Measurements from ENCODE around the gene VNN1. TPM values are rescaled to one million over a fixed set of nuclear protein-coding genes. Genes with fewer than 3 reads are reported as not detected.

The VNN1 gene
- polyA plus RNA-seq, 1 donor from 2014 or later = not detected

DNA sequence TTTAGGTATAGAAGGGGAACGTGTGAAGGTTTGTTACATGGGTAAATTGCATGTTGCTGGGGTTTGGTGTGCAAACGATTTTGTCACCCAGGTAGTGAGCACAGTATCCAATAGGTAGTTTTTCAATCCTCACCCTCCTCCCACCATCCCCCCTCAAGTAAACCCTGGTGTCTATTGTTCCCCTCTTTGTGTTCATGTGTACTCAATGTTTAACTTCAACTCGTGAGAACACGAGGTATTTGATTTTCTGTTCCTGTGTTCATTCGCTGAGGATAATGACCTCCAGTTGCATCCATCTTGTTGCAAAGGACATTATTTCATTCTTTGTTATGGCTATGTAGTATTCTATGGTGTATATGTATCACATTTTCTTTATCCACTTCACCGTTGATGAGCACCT, 11.6 kb upstream of the VNN1 start:
- Histone ChIP-seq H3F3A (ENCODE audit: insufficient read depth, low read length, poor library complexity, severe bottlenecking) (no peaks in the 10 kb centered on the region), H3K9me2 (ENCODE audit: insufficient read depth, low read length) (no peaks in the 10 kb centered on the region), H3K27me3 (ENCODE audit: insufficient read depth, low read depth, low read length) (no peaks in the 10 kb centered on the region), H3K79me2 (replicated peaks; ENCODE audit: insufficient read depth, low read length) (no peaks in the 10 kb centered on the region), H3K4me2 (ENCODE audit: low read length) (no peak overlapping the region), H2AFZ (ENCODE audit: low read depth, low read length) (no peak overlapping the region), H3K9ac (ENCODE audit: low read length) (no peak overlapping the region), H3K4me3 (ENCODE audit: low read length) (no peak overlapping the region), H3K9me3 (ENCODE audit: low read length) (no peaks in the 10 kb centered on the region), H3K36me3 (ENCODE audit: insufficient read depth, low read length) (no peaks in the 10 kb centered on the region), H3K27ac (ENCODE audit: low read length) (no peak overlapping the region), H4K20me1 (ENCODE audit: insufficient read depth) (no peaks in the 10 kb centered on the region)
- TF ChIP-seq EZH2 (IDR thresholded peaks at IDR 0.05; ENCODE audit: borderline replicate concordance, insufficient read depth, low read length, poor library complexity, severe bottlenecking) (no peak), MXI1 (conservative IDR thresholded peaks at IDR 0.05; ENCODE audit: poor library complexity, severe bottlenecking) (no peak), POLR2AphosphoS5 (IDR thresholded peaks at IDR 0.05) (no peak), TAF1 (IDR thresholded peaks at IDR 0.05; ENCODE audit: low read depth) (no peak), EP300 (conservative IDR thresholded peaks at IDR 0.05; ENCODE audit: poor library complexity, severe bottlenecking) (no peak), SMC3 (conservative IDR thresholded peaks at IDR 0.05; ENCODE audit: poor library complexity) (no peak)
- TF ChIP-seq, protein P1, sequence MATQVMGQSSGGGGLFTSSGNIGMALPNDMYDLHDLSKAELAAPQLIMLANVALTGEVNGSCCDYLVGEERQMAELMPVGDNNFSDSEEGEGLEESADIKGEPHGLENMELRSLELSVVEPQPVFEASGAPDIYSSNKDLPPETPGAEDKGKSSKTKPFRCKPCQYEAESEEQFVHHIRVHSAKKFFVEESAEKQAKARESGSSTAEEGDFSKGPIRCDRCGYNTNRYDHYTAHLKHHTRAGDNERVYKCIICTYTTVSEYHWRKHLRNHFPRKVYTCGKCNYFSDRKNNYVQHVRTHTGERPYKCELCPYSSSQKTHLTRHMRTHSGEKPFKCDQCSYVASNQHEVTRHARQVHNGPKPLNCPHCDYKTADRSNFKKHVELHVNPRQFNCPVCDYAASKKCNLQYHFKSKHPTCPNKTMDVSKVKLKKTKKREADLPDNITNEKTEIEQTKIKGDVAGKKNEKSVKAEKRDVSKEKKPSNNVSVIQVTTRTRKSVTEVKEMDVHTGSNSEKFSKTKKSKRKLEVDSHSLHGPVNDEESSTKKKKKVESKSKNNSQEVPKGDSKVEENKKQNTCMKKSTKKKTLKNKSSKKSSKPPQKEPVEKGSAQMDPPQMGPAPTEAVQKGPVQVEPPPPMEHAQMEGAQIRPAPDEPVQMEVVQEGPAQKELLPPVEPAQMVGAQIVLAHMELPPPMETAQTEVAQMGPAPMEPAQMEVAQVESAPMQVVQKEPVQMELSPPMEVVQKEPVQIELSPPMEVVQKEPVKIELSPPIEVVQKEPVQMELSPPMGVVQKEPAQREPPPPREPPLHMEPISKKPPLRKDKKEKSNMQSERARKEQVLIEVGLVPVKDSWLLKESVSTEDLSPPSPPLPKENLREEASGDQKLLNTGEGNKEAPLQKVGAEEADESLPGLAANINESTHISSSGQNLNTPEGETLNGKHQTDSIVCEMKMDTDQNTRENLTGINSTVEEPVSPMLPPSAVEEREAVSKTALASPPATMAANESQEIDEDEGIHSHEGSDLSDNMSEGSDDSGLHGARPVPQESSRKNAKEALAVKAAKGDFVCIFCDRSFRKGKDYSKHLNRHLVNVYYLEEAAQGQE (IDR thresholded peaks at IDR 0.05; ENCODE audit: borderline replicate concordance) = no peak
- TF ChIP-seq, protein P2, sequence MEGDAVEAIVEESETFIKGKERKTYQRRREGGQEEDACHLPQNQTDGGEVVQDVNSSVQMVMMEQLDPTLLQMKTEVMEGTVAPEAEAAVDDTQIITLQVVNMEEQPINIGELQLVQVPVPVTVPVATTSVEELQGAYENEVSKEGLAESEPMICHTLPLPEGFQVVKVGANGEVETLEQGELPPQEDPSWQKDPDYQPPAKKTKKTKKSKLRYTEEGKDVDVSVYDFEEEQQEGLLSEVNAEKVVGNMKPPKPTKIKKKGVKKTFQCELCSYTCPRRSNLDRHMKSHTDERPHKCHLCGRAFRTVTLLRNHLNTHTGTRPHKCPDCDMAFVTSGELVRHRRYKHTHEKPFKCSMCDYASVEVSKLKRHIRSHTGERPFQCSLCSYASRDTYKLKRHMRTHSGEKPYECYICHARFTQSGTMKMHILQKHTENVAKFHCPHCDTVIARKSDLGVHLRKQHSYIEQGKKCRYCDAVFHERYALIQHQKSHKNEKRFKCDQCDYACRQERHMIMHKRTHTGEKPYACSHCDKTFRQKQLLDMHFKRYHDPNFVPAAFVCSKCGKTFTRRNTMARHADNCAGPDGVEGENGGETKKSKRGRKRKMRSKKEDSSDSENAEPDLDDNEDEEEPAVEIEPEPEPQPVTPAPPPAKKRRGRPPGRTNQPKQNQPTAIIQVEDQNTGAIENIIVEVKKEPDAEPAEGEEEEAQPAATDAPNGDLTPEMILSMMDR (IDR thresholded peaks at IDR 0.05; ENCODE audit: poor library complexity, severe bottlenecking) = no peak

DNA sequence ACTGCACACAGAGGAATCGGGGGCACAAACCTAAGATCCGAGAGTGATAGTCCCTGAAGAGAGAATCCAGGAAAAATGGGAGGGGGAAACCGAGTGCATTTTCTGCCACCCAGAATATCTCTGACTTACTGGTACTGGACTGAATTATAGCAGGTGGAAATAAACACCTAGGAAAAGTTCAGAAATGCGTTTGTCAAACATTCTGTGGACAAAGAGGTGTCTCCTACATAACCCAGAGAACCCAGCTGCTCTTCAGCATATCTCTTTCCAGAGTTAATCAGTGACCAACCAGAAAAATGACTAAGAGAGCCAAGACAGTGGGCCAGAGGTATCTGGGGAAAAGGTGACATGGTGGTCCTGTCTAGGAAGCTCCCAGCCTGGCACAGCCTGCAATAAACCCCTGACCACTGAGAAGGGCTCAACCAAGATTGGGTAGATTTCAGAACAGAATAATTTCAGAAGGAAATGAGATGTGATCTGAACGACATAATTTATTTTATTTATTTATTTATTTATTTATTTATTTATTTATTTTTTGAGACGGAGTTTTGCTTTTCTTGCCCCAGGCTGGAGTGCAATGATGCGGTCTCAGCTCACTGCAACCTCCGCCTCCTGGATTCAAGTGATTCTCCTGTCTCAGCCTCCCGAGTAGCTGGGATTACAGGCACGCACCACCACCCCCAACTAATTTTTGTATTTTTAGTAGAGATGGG, 6.0 kb upstream of the VNN1 start:
- Histone ChIP-seq H3K9ac (ENCODE audit: low read length) (no peak overlapping the region), H3K4me2 (ENCODE audit: low read length) (no peak overlapping the region), H3K4me3 (ENCODE audit: low read length) (no peak overlapping the region), H3K36me3 (ENCODE audit: insufficient read depth, low read length) (no peaks in the 10 kb centered on the region), H3F3A (ENCODE audit: insufficient read depth, low read length, poor library complexity, severe bottlenecking) (no peaks in the 10 kb centered on the region), H3K27me3 (ENCODE audit: insufficient read depth, low read depth, low read length) (no peaks in the 10 kb centered on the region), H3K27ac (ENCODE audit: low read length) (no peak overlapping the region), H3K9me2 (ENCODE audit: insufficient read depth, low read length) (no peaks in the 10 kb centered on the region), H3K9me3 (ENCODE audit: low read length) (no peaks in the 10 kb centered on the region), H4K20me1 (ENCODE audit: insufficient read depth) (no peaks in the 10 kb centered on the region), H2AFZ (ENCODE audit: low read depth, low read length) (no peak overlapping the region), H3K79me2 (replicated peaks; ENCODE audit: insufficient read depth, low read length) (no peaks in the 10 kb centered on the region)
- TF ChIP-seq, protein P2 (IDR thresholded peaks at IDR 0.05; ENCODE audit: poor library complexity, severe bottlenecking) = no peak
